Stimulated activated CD4-positive, alpha-beta T cell treated with anti-CD3 and anti-CD28 coated beads, Interleukin-2, amount 100 ng/mL, for 48 hours (primary cell): ENCODE data around the gene RAB22A.

Experiments
- DNase-seq, 2 donors: peaks; one replicate each; pipeline ENCODE4 v3.0.0-alpha.2; 2020

RAB22A gene

GRCh38 chr20:58305061-58305460 is 4.5 kb upstream of the RAB22A start:
- DNase-seq: no peak

GRCh38 chr20:58306421-58307261 is 2.9 kb upstream of the RAB22A start:
- peak; percentile 49 to 59 for DNase-seq

GRCh38 chr20:58307270-58307669 is 2.2 kb upstream of the RAB22A start:
- DNase-seq: no peak

GRCh38 chr20:58308290-58308679 is 1.2 kb upstream of the RAB22A start:
- no peak for DNase-seq

GRCh38 chr20:58308680-58309527 is 611 bp upstream of the RAB22A start:
- peak in 1 of 2 donors; percentile 35 for DNase-seq

- no peak for DNase-seq
These were observed 822 bp downstream of the RAB22A start for GRCh38 chr20:58310291-58310782.

- no peak for DNase-seq
These were observed 3.3 kb downstream of the RAB22A start for GRCh38 chr20:58312836-58313235.

- DNase-seq: no peak
These were observed 3.9 kb downstream of the RAB22A start for GRCh38 chr20:58313396-58313795.

- DNase-seq: no peak
These were observed 11.7 kb downstream of the RAB22A start for GRCh38 chr20:58321205-58321604.

- no peak for DNase-seq
These were observed 12.6 kb downstream of the RAB22A start for GRCh38 chr20:58322083-58322482.

- no peak for DNase-seq
These were observed 16.4 kb downstream of the RAB22A start for GRCh38 chr20:58325912-58326311.

GRCh38 chr20:58327211-58327610 is 17.7 kb downstream of the RAB22A start:
- DNase-seq: no peak

- DNase-seq: no peak
These were observed 19.3 kb downstream of the RAB22A start for GRCh38 chr20:58328836-58329235.

- DNase-seq: no peak
These were observed 20.2 kb downstream of the RAB22A start for GRCh38 chr20:58329711-58330110.

- DNase-seq: no peak
These were observed 20.7 kb downstream of the RAB22A start for GRCh38 chr20:58330249-58330648.

- no peak for DNase-seq
These were observed 21.2 kb downstream of the RAB22A start for GRCh38 chr20:58330687-58331086.

GRCh38 chr20:58331961-58332551 is 22.5 kb downstream of the RAB22A start:
- DNase-seq: no peak

- no peak for DNase-seq
These were observed 30.2 kb downstream of the RAB22A start for GRCh38 chr20:58339741-58340140.

- no peak for DNase-seq
These were observed 30.6 kb downstream of the RAB22A start for GRCh38 chr20:58340151-58340550.

GRCh38 chr20:58340853-58341252 is 31.3 kb downstream of the RAB22A start:
- DNase-seq: no peak

- no peak for DNase-seq
These were observed 32.8 kb downstream of the RAB22A start for GRCh38 chr20:58342104-58342945.

GRCh38 chr20:58344741-58345140 is 35.2 kb downstream of the RAB22A start:
- no peak for DNase-seq
